Subcutaneous abdominal adipose tissue (tissue), 5 donors: ENCODE data around the gene KLRC3.
"Not testable (repeated sequence)": the region's sequence is repeated elsewhere in the genome, so short reads cannot be mapped to it uniquely, and the experiment has no call there.

ENCODE experiments used
- H3K27ac ChIP-seq: one replicate; pipeline ENCODE4 v1.7.0; 2013; ENCODE audit warnings: low read depth, mild to moderate bottlenecking, inconsistent platforms, low read length, moderate library complexity
- H3K27me3 ChIP-seq, 5 donors: one replicate each; pipeline ENCODE4 v1.7.0; 2013; ENCODE audit warnings: low read length in 5 of 5, inconsistent platforms in 1 of 5; ENCODE audit not compliant: control insufficient read depth in 5 of 5, insufficient read depth in 4 of 5
- H3K36me3 ChIP-seq, 5 donors: one replicate each; pipeline ENCODE4 v1.7.0; 2013; ENCODE audit warnings: low read length in 5 of 5; ENCODE audit not compliant: control insufficient read depth in 5 of 5, insufficient read depth in 5 of 5
- H3K4me1 ChIP-seq, 5 donors: one replicate each; pipeline ENCODE4 v1.7.0; 2013; ENCODE audit warnings: low read length in 5 of 5, mild to moderate bottlenecking in 3 of 5, moderate library complexity in 1 of 5; ENCODE audit not compliant: control insufficient read depth in 5 of 5, insufficient read depth in 5 of 5
- H3K4me3 ChIP-seq, 5 donors: one replicate each; pipeline ENCODE4 v1.7.0; 2013; ENCODE audit warnings: low read length in 5 of 5, low read depth in 1 of 5
- H3K9ac ChIP-seq, 5 donors: one replicate each; pipeline ENCODE4 v1.7.0; 2013; ENCODE audit warnings: low read length in 5 of 5, mild to moderate bottlenecking in 4 of 5, moderate library complexity in 3 of 5
- H3K9me3 ChIP-seq, 5 donors: one replicate each; pipeline ENCODE4 v1.7.0; 2013; ENCODE audit warnings: low read length in 5 of 5; ENCODE audit not compliant: control insufficient read depth in 5 of 5
- donor health status: healthy.
- donor health status: healthy.
- donor health status: healthy.
- donor health status: healthy.
- donor health status: healthy.

Gene KLRC3

GRCh38 chr12:10390991-10391390, 29.4 kb downstream of the KLRC3 start:
- H3K27me3 ChIP-seq, H3K9ac ChIP-seq, H3K36me3 ChIP-seq, H3K9me3 ChIP-seq, H3K4me3 ChIP-seq, H3K27ac ChIP-seq: not testable (repeated sequence)
- H3K4me1 ChIP-seq: peaks cover 0 to 21% (median 16%) of the 10 kb centered on the region in 5 donors

GRCh38 chr12:10389904-10390303, 30.5 kb downstream of the KLRC3 start, which contains the start of gene KLRK1:
Gene KLRK1, minus strand, starts transcription at chr12:10390041. Its CDS starts 1,231 bp downstream, at chr12:10388810.
- H3K27me3 ChIP-seq: no peaks in the 10 kb centered on the region
- H3K4me3 ChIP-seq: no peak within 1 kb of the TSS
- no peaks in the 10 kb centered on the region for H3K9me3 ChIP-seq
- no peak within 1 kb of the TSS for H3K9ac ChIP-seq
- H3K27ac ChIP-seq: no peak within 1 kb of the TSS
- H3K4me1 ChIP-seq: peaks cover 0 to 15% (median 6%) of the 10 kb centered on the region in 5 donors
- no peaks in the 10 kb centered on the region for H3K36me3 ChIP-seq

- H3K9ac ChIP-seq: no peak overlapping the region
- H3K4me1 ChIP-seq: peaks cover 0 to 15% (median 6%) of the 10 kb centered on the region in 5 donors
- H3K27ac ChIP-seq: no peak overlapping the region
- H3K9me3 ChIP-seq: peaks cover 0 to under 1% (median 0%) of the 10 kb centered on the region in 5 donors
- H3K36me3 ChIP-seq: no peaks in the 10 kb centered on the region
- H3K4me3 ChIP-seq: no peak overlapping the region
- H3K27me3 ChIP-seq: no peaks in the 10 kb centered on the region
Observed at GRCh38 chr12:10388624-10389413, 31.6 kb downstream of the KLRC3 start.

GRCh38 chr12:10387498-10387897, 32.9 kb downstream of the KLRC3 start:
- H3K27ac ChIP-seq, H3K9me3 ChIP-seq, H3K4me3 ChIP-seq, H3K27me3 ChIP-seq, H3K9ac ChIP-seq, H3K36me3 ChIP-seq: not testable (repeated sequence)
- H3K4me1 ChIP-seq: peaks cover 0 to 10% (median 3%) of the 10 kb centered on the region in 5 donors

- Histone ChIP-seq H3K9ac (no peak overlapping the region), H3K36me3 (no peaks in the 10 kb centered on the region), H3K4me1 (peaks cover 0 to 4% (median 0%) of the 10 kb centered on the region in 5 donors), H3K27ac (no peak overlapping the region), H3K9me3 (peaks cover 0 to 3% (median 0%) of the 10 kb centered on the region in 5 donors), H3K27me3 (no peaks in the 10 kb centered on the region), H3K4me3 (no peak overlapping the region)
Observed at GRCh38 chr12:10386857-10387256, 33.5 kb downstream of the KLRC3 start.

- Histone ChIP-seq H3K27me3 (no peaks in the 10 kb centered on the region), H3K4me1 (peaks cover 0 to 4% (median 0%) of the 10 kb centered on the region in 5 donors), H3K36me3 (no peaks in the 10 kb centered on the region), H3K27ac (no peak overlapping the region), H3K4me3 (no peak overlapping the region), H3K9ac (no peak overlapping the region), H3K9me3 (peaks cover 0 to 3% (median 0%) of the 10 kb centered on the region in 5 donors)
Observed at GRCh38 chr12:10385166-10385613, 35.2 kb downstream of the KLRC3 start.

GRCh38 chr12:10384191-10384590, 36.2 kb downstream of the KLRC3 start:
- Histone ChIP-seq H3K4me3 (no peak overlapping the region), H3K27ac (no peak overlapping the region), H3K9ac (no peak overlapping the region), H3K4me1 (peaks cover 0 to 4% (median 0%) of the 10 kb centered on the region in 5 donors), H3K36me3 (no peaks in the 10 kb centered on the region), H3K27me3 (no peaks in the 10 kb centered on the region), H3K9me3 (peaks cover 0 to 3% (median 0%) of the 10 kb centered on the region in 5 donors)

GRCh38 chr12:10381928-10382628, 38.3 kb downstream of the KLRC3 start:
- H3K27ac ChIP-seq: no peak overlapping the region
- peaks cover 0 to 3% (median 0%) of the 10 kb centered on the region in 5 donors for H3K4me1 ChIP-seq
- peaks cover 0 to 3% (median 0%) of the 10 kb centered on the region in 5 donors for H3K9me3 ChIP-seq
- no peaks in the 10 kb centered on the region for H3K36me3 ChIP-seq
- H3K4me3 ChIP-seq: no peak overlapping the region
- H3K27me3 ChIP-seq: no peaks in the 10 kb centered on the region
- H3K9ac ChIP-seq: no peak overlapping the region

GRCh38 chr12:10378737-10379136, 41.7 kb downstream of the KLRC3 start:
- not testable (repeated sequence) for H3K9me3 ChIP-seq, H3K36me3 ChIP-seq, H3K27me3 ChIP-seq, H3K27ac ChIP-seq, H3K4me3 ChIP-seq, H3K9ac ChIP-seq, H3K4me1 ChIP-seq

- Histone ChIP-seq H3K27ac (no peak overlapping the region), H3K4me3 (no peak overlapping the region), H3K9me3 (no peaks in the 10 kb centered on the region)
Observed at GRCh38 chr12:10374624-10375018, 45.8 kb downstream of the KLRC3 start.

More at GRCh38 chr12:10374624-10375018, 45.8 kb downstream of the KLRC3 start:
- no peaks in the 10 kb centered on the region for H3K36me3 ChIP-seq
- peaks cover 0 to 14% (median 8%) of the 10 kb centered on the region in 5 donors for H3K4me1 ChIP-seq
- H3K9ac ChIP-seq: no peak overlapping the region
- no peaks in the 10 kb centered on the region for H3K27me3 ChIP-seq
